Measurements from ENCODE around the gene GAP43.

The GAP43 gene

GRCh38 chr3:115666081-115666480, 42.8 kb downstream of the GAP43 start:
- no peaks in the 10 kb centered on the region for H3K27me3 ChIP-seq (ENCODE audit: insufficient read depth, low read length, poor library complexity, severe bottlenecking)
- no peaks in the 10 kb centered on the region for H4K20me1 ChIP-seq (ENCODE audit: insufficient read depth, low read length, poor library complexity, severe bottlenecking)
- no peak overlapping the region for H3K4me3 ChIP-seq (ENCODE audit: low read length, poor library complexity, severe bottlenecking)
- H2AFZ ChIP-seq (ENCODE audit: low read length): no peak overlapping the region
- H3K9me3 ChIP-seq (ENCODE audit: insufficient read depth, low read depth, low read length): no peaks in the 10 kb centered on the region
- H3F3A ChIP-seq (ENCODE audit: low read depth): no peaks in the 10 kb centered on the region
- H3K4me2 ChIP-seq (ENCODE audit: low read depth, low read length, poor library complexity, severe bottlenecking): no peak overlapping the region
- H3K9ac ChIP-seq (ENCODE audit: low read depth, low read length, poor library complexity, severe bottlenecking): no peak overlapping the region
- no peaks in the 10 kb centered on the region for H3K36me3 ChIP-seq (ENCODE audit: insufficient read depth, low read length)
- TF ChIP-seq EZH2phosphoT487 (IDR thresholded peaks at IDR 0.05; ENCODE audit: borderline replicate concordance) (no peak), CTCF (conservative IDR thresholded peaks at IDR 0.05; ENCODE audit: low read length) (no peak)
- no peaks in the 10 kb centered on the region for H3K79me2 ChIP-seq (ENCODE audit: insufficient read depth, low read length)
- no peaks in the 10 kb centered on the region for H3K9me2 ChIP-seq (replicated peaks; ENCODE audit: low read depth, low read length)
- no peaks in the 10 kb centered on the region for H3K4me1 ChIP-seq (ENCODE audit: insufficient read depth, low read length, poor library complexity, severe bottlenecking)

GRCh38 chr3:115666920-115667737, 43.8 kb downstream of the GAP43 start:
- Histone ChIP-seq H3K4me3 (ENCODE audit: low read length, poor library complexity, severe bottlenecking) (no peak overlapping the region), H3K4me1 (ENCODE audit: insufficient read depth, low read length, poor library complexity, severe bottlenecking) (no peaks in the 10 kb centered on the region), H3K27me3 (ENCODE audit: insufficient read depth, low read length, poor library complexity, severe bottlenecking) (no peaks in the 10 kb centered on the region), H3K79me2 (ENCODE audit: insufficient read depth, low read length) (no peaks in the 10 kb centered on the region), H3K4me2 (ENCODE audit: low read depth, low read length, poor library complexity, severe bottlenecking) (no peak overlapping the region), H3K36me3 (ENCODE audit: insufficient read depth, low read length) (no peaks in the 10 kb centered on the region), H4K20me1 (ENCODE audit: insufficient read depth, low read length, poor library complexity, severe bottlenecking) (no peaks in the 10 kb centered on the region), H3K9me3 (ENCODE audit: insufficient read depth, low read depth, low read length) (no peaks in the 10 kb centered on the region), H2AFZ (ENCODE audit: low read length) (peak overlapping the region; percentile 44; the same call in 1 of the 2 replicates), H3K9ac (ENCODE audit: low read depth, low read length, poor library complexity, severe bottlenecking) (no peak overlapping the region), H3K9me2 (replicated peaks; ENCODE audit: low read depth, low read length) (no peaks in the 10 kb centered on the region), H3F3A (ENCODE audit: low read depth) (no peaks in the 10 kb centered on the region)
- TF ChIP-seq EZH2phosphoT487 (IDR thresholded peaks at IDR 0.05; ENCODE audit: borderline replicate concordance) (no peak), CTCF (conservative IDR thresholded peaks at IDR 0.05; ENCODE audit: low read length) (no peak)

- Histone ChIP-seq H3K9me3 (ENCODE audit: insufficient read depth, low read depth, low read length) (no peaks in the 10 kb centered on the region), H3K9ac (ENCODE audit: low read depth, low read length, poor library complexity, severe bottlenecking) (no peak overlapping the region), H3K9me2 (replicated peaks; ENCODE audit: low read depth, low read length) (no peaks in the 10 kb centered on the region), H3F3A (ENCODE audit: low read depth) (no peaks in the 10 kb centered on the region), H3K36me3 (ENCODE audit: insufficient read depth, low read length) (no peaks in the 10 kb centered on the region), H3K27me3 (ENCODE audit: insufficient read depth, low read length, poor library complexity, severe bottlenecking) (no peaks in the 10 kb centered on the region), H4K20me1 (ENCODE audit: insufficient read depth, low read length, poor library complexity, severe bottlenecking) (no peaks in the 10 kb centered on the region), H3K79me2 (ENCODE audit: insufficient read depth, low read length) (no peaks in the 10 kb centered on the region), H3K4me1 (ENCODE audit: insufficient read depth, low read length, poor library complexity, severe bottlenecking) (no peaks in the 10 kb centered on the region), H3K4me2 (ENCODE audit: low read depth, low read length, poor library complexity, severe bottlenecking) (no peak overlapping the region), H3K4me3 (ENCODE audit: low read length, poor library complexity, severe bottlenecking) (no peak overlapping the region), H2AFZ (ENCODE audit: low read length) (peak overlapping the region; percentile 44; the same call in 1 of the 2 replicates)
- no peak for TF ChIP-seq CTCF (conservative IDR thresholded peaks at IDR 0.05; ENCODE audit: low read length)
- no peak for TF ChIP-seq EZH2phosphoT487 (IDR thresholded peaks at IDR 0.05; ENCODE audit: borderline replicate concordance)
Observed at GRCh38 chr3:115667738-115668065, 44.4 kb downstream of the GAP43 start.

All from Loucy (cell line).